Neural progenitor cell (in vitro differentiated cells): ENCODE results near the gene GADD45GIP1.

Source experiments
- EZH2phosphoT487 ChIP-seq: fragments of 200-600 bp; sonication (generic); IDR thresholded peaks from 2 replicates; pipeline ENCODE4 v1.6.1; 2017; ENCODE audit warnings: antibody characterized with exemption
- TF ChIP-seq, protein P1 (sequence below): fragments of 200-600 bp; sonication (generic); IDR thresholded peaks from 2 replicates; pipeline ENCODE4 v1.5.1; 2017; ENCODE audit warnings: antibody characterized with exemption, mild to moderate bottlenecking

- TF ChIP-seq, protein P1, sequence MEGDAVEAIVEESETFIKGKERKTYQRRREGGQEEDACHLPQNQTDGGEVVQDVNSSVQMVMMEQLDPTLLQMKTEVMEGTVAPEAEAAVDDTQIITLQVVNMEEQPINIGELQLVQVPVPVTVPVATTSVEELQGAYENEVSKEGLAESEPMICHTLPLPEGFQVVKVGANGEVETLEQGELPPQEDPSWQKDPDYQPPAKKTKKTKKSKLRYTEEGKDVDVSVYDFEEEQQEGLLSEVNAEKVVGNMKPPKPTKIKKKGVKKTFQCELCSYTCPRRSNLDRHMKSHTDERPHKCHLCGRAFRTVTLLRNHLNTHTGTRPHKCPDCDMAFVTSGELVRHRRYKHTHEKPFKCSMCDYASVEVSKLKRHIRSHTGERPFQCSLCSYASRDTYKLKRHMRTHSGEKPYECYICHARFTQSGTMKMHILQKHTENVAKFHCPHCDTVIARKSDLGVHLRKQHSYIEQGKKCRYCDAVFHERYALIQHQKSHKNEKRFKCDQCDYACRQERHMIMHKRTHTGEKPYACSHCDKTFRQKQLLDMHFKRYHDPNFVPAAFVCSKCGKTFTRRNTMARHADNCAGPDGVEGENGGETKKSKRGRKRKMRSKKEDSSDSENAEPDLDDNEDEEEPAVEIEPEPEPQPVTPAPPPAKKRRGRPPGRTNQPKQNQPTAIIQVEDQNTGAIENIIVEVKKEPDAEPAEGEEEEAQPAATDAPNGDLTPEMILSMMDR: no peak
- TF ChIP-seq EZH2phosphoT487: no peak
These were observed 24.4 kb downstream of the GADD45GIP1 start for GRCh38 chr19:12932392-12933286.
